ENCODE measurements around the gene CHST8. TPM values are rescaled to one million over a fixed set of nuclear protein-coding genes. Genes with fewer than 3 reads are reported as not detected.

Gene CHST8
- total and polyA plus RNA-seq, 2 of the 13 experiments (the other 11 are each of a cell fraction or from before 2014, with no cell fraction given): not detected

- DNase-seq (ENCODE audit: low spot score): peak; percentile 21
- no peak for TF ChIP-seq ELK4 (CRISPR knock-in tag; IDR thresholded peaks at IDR 0.05; ENCODE audit: borderline replicate concordance)
- peak; percentile 71 for TF ChIP-seq XRCC5 (optimal IDR thresholded peaks at IDR 0.05; ENCODE audit: low read length)
- TF ChIP-seq NCOA2 (CRISPR knock-in tag; IDR thresholded peaks at IDR 0.05): peak; percentile 44
- TF ChIP-seq ETV5 (CRISPR knock-in tag; IDR thresholded peaks at IDR 0.05; ENCODE audit: borderline replicate concordance): peak; percentile 17; the same call in 1 of the 2 replicates
- peak; percentile 58 for TF ChIP-seq IKZF4 (CRISPR knock-in tag; IDR thresholded peaks at IDR 0.05; ENCODE audit: borderline replicate concordance, low read depth, not compliant biosample characterization)
- TF ChIP-seq TAF1 (CRISPR knock-in tag; IDR thresholded peaks at IDR 0.05): no peak
- no peak for TF ChIP-seq FIP1L1 (IDR thresholded peaks at IDR 0.05; ENCODE audit: borderline replicate concordance, insufficient read depth, low read depth, low read length)
- TF ChIP-seq TGIF2 (CRISPR knock-in tag; IDR thresholded peaks at IDR 0.05): peak; percentile 81; the same call in 1 of the 2 replicates
- TF ChIP-seq TBX2 (CRISPR knock-in tag; IDR thresholded peaks at IDR 0.05; ENCODE audit: borderline replicate concordance): peak; percentile 42; the same call in 1 of the 2 replicates
- no peak for TF ChIP-seq ZNF784 (CRISPR knock-in tag; IDR thresholded peaks at IDR 0.05; ENCODE audit: borderline replicate concordance)
- peak; percentile 56; the same call in 1 of the 2 replicates for TF ChIP-seq ZNF772 (CRISPR knock-in tag; IDR thresholded peaks at IDR 0.05)
- TF ChIP-seq ELF1 (CRISPR knock-in tag; IDR thresholded peaks at IDR 0.05): no peak
- TF ChIP-seq IKZF5 (CRISPR knock-in tag; IDR thresholded peaks at IDR 0.05): no peak
- TF ChIP-seq KDM2A (CRISPR knock-in tag; IDR thresholded peaks at IDR 0.05; ENCODE audit: borderline replicate concordance, low read depth): peak; percentile 62; the same call in 1 of the 2 replicates
- TF ChIP-seq ZFP37 (CRISPR knock-in tag; IDR thresholded peaks at IDR 0.05; ENCODE audit: borderline replicate concordance): 0 out of 2 replicates have a peak, but pooled peaks have one; percentile 80
- no peak for TF ChIP-seq ZNF770 (CRISPR knock-in tag; IDR thresholded peaks at IDR 0.05)
- TF ChIP-seq SALL1 (CRISPR knock-in tag; IDR thresholded peaks at IDR 0.05): peak; percentile 79
- TF ChIP-seq ZNF232 (CRISPR knock-in tag; IDR thresholded peaks at IDR 0.05; ENCODE audit: borderline replicate concordance): peak; percentile 83; the same call in 1 of the 2 replicates
- no peak for TF ChIP-seq HMG20A (CRISPR knock-in tag; IDR thresholded peaks at IDR 0.05; ENCODE audit: borderline replicate concordance)
These were observed 146.2 kb downstream of the CHST8 start for GRCh38 chr19:33767898-33768413.

More at GRCh38 chr19:33767898-33768413, 146.2 kb downstream of the CHST8 start:
- 6% methylated on average over 7 of the region's 9 CpGs for WGBS (ENCODE audit: low lambda C conversion rate)
- H3K4me3 ChIP-seq (replicated peaks in 1 of 3; ENCODE audit: insufficient read depth in 1 of 3, low read depth in 2 of 3, low read length in 3 of 3): no peak overlapping the region
- intact Hi-C loops (cut with micrococcal nuclease; ENCODE audit: unreplicated experiment) (loop anchor here (5.0 kb wide), 1 partner anchor 526 kb away; no protein-coding TSS in a partner anchor), in situ Hi-C loops (cut with HindIII; ENCODE audit: extremely low pct_ligation_motif_present, low pct_unique_long_range_greater_than_20kb) (no loop called here)
- no peaks in the 10 kb centered on the region for H3K9me3 ChIP-seq (ENCODE audit: low read length)
- no peak overlapping the region for H3K9ac ChIP-seq (ENCODE audit: insufficient read depth, low read depth, low read length)
- 0 out of 2 replicates have a peak, but pooled peaks cover 2% of the 10 kb centered on the region for H4K20me1 ChIP-seq (ENCODE audit: insufficient read depth, low read length)
- peaks cover 0 to 1% of the 10 kb centered on the region in 2 experiments; a peak in 2 of 5 replicates for H3K27me3 ChIP-seq (ENCODE audit: control insufficient read depth in 1 of 2, insufficient read depth in 2 of 2, low read length in 2 of 2)
- FAIRE-seq (no peak), ATAC-seq (peak; percentile 35; the same call in 2 of the 3 replicates)
- CTCF ChIA-PET (ENCODE audit: low intra/inter-chr PET ratio, low total read pairs): no interaction called here
- POLR2A ChIA-PET: no interaction called here
- no peak overlapping the region for H3K27ac ChIP-seq (ENCODE audit: extremely low read length, insufficient read depth, low read length)
- H3K4me1 ChIP-seq (ENCODE audit: insufficient read depth, low read length): no peaks in the 10 kb centered on the region
- BruUV-seq (replicated peaks): no TSS peak
- no peaks in the 10 kb centered on the region for H3K36me3 ChIP-seq (replicated peaks in 1 of 2; ENCODE audit: control insufficient read depth in 1 of 2, insufficient read depth in 2 of 2, low read length in 2 of 2)
- H3K79me2 ChIP-seq (ENCODE audit: insufficient read depth, low read length): no peaks in the 10 kb centered on the region
- H2AFZ ChIP-seq (ENCODE audit: low read length): no peak overlapping the region
- no peak overlapping the region for H3K4me2 ChIP-seq (ENCODE audit: low read depth, low read length)

Data from HepG2 (cell line).